Measurements from ENCODE around the gene GSAP.
"Not testable (repeated sequence)": the region's sequence is repeated elsewhere in the genome, so short reads cannot be mapped to it uniquely, and the experiment has no call there.

GSAP gene

GRCh38 chr7:77415823-77416620 is at the start of gene GSAP:
Gene GSAP, minus strand, starts transcription at chr7:77416349. Its CDS starts 28 bp downstream, at chr7:77416321.
- peak; percentile 54 for DNase-seq

GRCh38 chr7:77465256-77465655 is 49.1 kb upstream of the GSAP start:
- no peak for DNase-seq

- no peak for DNase-seq
These were observed 48.4 kb upstream of the GSAP start for GRCh38 chr7:77464589-77464988.

GRCh38 chr7:77463632-77464031 is 47.5 kb upstream of the GSAP start:
- DNase-seq: not testable (repeated sequence)

- DNase-seq: no peak
These were observed 45.7 kb upstream of the GSAP start for GRCh38 chr7:77461842-77462241.

GRCh38 chr7:77461246-77461645 is 45.1 kb upstream of the GSAP start:
- no peak for DNase-seq

- DNase-seq: no peak
These were observed 43.9 kb upstream of the GSAP start for GRCh38 chr7:77460057-77460486.

- peak; percentile 28 for DNase-seq
These were observed 43.2 kb upstream of the GSAP start for GRCh38 chr7:77459311-77459726.

GRCh38 chr7:77458786-77459185 is 42.6 kb upstream of the GSAP start:
- no peak for DNase-seq

GRCh38 chr7:77457779-77458178 is 41.6 kb upstream of the GSAP start:
- DNase-seq: no peak

- DNase-seq: no peak
These were observed 40.5 kb upstream of the GSAP start for GRCh38 chr7:77456696-77457095.

- DNase-seq: no peak
These were observed 39.2 kb upstream of the GSAP start for GRCh38 chr7:77455321-77455720.

GRCh38 chr7:77454802-77455201 is 38.7 kb upstream of the GSAP start:
- DNase-seq: no peak

GRCh38 chr7:77453531-77453930 is 37.4 kb upstream of the GSAP start:
- no peak for DNase-seq

GRCh38 chr7:77451950-77452349 is 35.8 kb upstream of the GSAP start:
- DNase-seq: not testable (repeated sequence)

- DNase-seq: no peak
These were observed 34.5 kb upstream of the GSAP start for GRCh38 chr7:77450613-77451012.

- DNase-seq: no peak
These were observed 33.9 kb upstream of the GSAP start for GRCh38 chr7:77450054-77450453.

GRCh38 chr7:77447616-77448015 is 31.5 kb upstream of the GSAP start:
- no peak for DNase-seq

GRCh38 chr7:77444123-77444522 is 28.0 kb upstream of the GSAP start:
- no peak for DNase-seq

- no peak for DNase-seq
These were observed 26.9 kb upstream of the GSAP start for GRCh38 chr7:77443042-77443441.

- DNase-seq: no peak
These were observed 26.5 kb upstream of the GSAP start for GRCh38 chr7:77442636-77443035.

- DNase-seq: no peak
These were observed 24.9 kb upstream of the GSAP start for GRCh38 chr7:77441046-77441445.

- DNase-seq: no peak
These were observed 23.4 kb upstream of the GSAP start for GRCh38 chr7:77439572-77439971.

- no peak for DNase-seq
These were observed 22.0 kb upstream of the GSAP start for GRCh38 chr7:77438131-77438530.

Data from NCI-H774 (cell line).